K562 (cell line): ENCODE results near the gene ANKLE2. TPM values are rescaled to one million over a fixed set of nuclear protein-coding genes. Genes with fewer than 3 reads are reported as not detected.
A peak's percentile ranks its signal among the peaks of the same experiment; 100 is the strongest.

Source experiments
- ATAC-seq: fragments of 200-7000 bp; cut with Tn5 transposase; 3 replicates; pipeline ENCODE4 v1.9.1; 2020; ENCODE audit warnings: moderate library complexity
- BruUV-seq: library from RNA; stranded (reverse); fragments of 400-500 nt; replicated peaks from 2 replicates; lab custom pipeline; 2021; lab: Mats Ljungman, UMichigan
- CTCF ChIA-PET: fragments of 300-600 bp; formaldehyde crosslinking; extraction: SDS; loops from one replicate; lab custom pipeline; 2021; ENCODE audit warnings: low intra/inter-chr PET ratio; lab: Yijun Ruan, JAX
- POLR2A ChIA-PET: fragments of 300-600, 350-650 bp; sonication (Branson Sonifier 250); formaldehyde crosslinking; extraction: SDS; loops from one replicate; lab custom pipeline; 2021; ENCODE audit warnings: antibody characterized with exemption, inconsistent platforms; lab: Yijun Ruan, JAX
- DNase-seq, 4 experiments: peaks; one replicate each; pipeline versions ENCODE4 v3.0.0 to v3.0.0-alpha.2; 2011 to 2018; ENCODE audit warnings: low spot score in 3 of 4, mixed read lengths in 3 of 4; ENCODE audit errors: extremely low read depth in 1 of 4
- FAIRE-seq: peaks from 2 replicates; lab custom pipeline; 2011; peaks lifted over from hg19 to GRCh38; lab: Jason Lieb, UNC
- H2AFZ ChIP-seq: 2 replicates; pipeline ENCODE4 v1.6.0; 2011; ENCODE audit warnings: low read depth, low read length, control low read depth, inconsistent platforms
- H3K27ac ChIP-seq: fragments of 200-600 bp; 3 replicates; pipeline ENCODE4 v1.8.0; 2011; ENCODE audit warnings: low read depth, mild to moderate bottlenecking, control low read depth, inconsistent platforms, low read length, moderate library complexity, mixed read lengths; ENCODE audit errors: extremely low read depth
- H3K27me3 ChIP-seq, 2 experiments: fragments of 300-600 bp in 1 of 2; 2 replicates in 1 of 2; 3 replicates in 1 of 2; pipeline versions ENCODE4 v1.6.0 to v1.8.0; 2011; ENCODE audit warnings: inconsistent platforms in 2 of 2, low read length in 2 of 2, mild to moderate bottlenecking in 1 of 2, mixed read lengths in 1 of 2, moderate library complexity in 1 of 2; ENCODE audit not compliant: control insufficient read depth in 2 of 2, insufficient read depth in 2 of 2
- H3K36me3 ChIP-seq: fragments of 300-600 bp; 3 replicates; pipeline ENCODE4 v1.8.0; 2011; ENCODE audit warnings: mild to moderate bottlenecking, low read length, inconsistent platforms; ENCODE audit not compliant: control insufficient read depth, insufficient read depth
- H3K4me1 ChIP-seq, 2 experiments: fragments of 200-600 bp in 1 of 2; replicated peaks in 1 of 2; 2 replicates in 1 of 2; 3 replicates in 1 of 2; pipeline versions ENCODE4 v1.5.1 to v1.8.0; 2011; ENCODE audit warnings: inconsistent platforms in 2 of 2, low read length in 2 of 2, mild to moderate bottlenecking in 1 of 2, mixed read lengths in 1 of 2, moderate library complexity in 1 of 2; ENCODE audit not compliant: control insufficient read depth in 2 of 2, insufficient read depth in 2 of 2
- H3K4me2 ChIP-seq: 2 replicates; pipeline ENCODE4 v1.6.1; 2011; ENCODE audit warnings: low read length, control low read depth, inconsistent platforms, mixed read lengths; ENCODE audit not compliant: insufficient read depth
- H3K4me3 ChIP-seq: fragments of 200-600 bp; sonication (generic), shearing (Covaris generic); 2 replicates; pipeline ENCODE4 v1.5.1; 2016; ENCODE audit warnings: control low read depth, inconsistent platforms
- H3K79me2 ChIP-seq: fragments of 200-600 bp; 3 replicates; pipeline ENCODE4 v1.8.0; 2011; ENCODE audit warnings: low read length, inconsistent platforms; ENCODE audit not compliant: control insufficient read depth, insufficient read depth
- H3K9ac ChIP-seq, 2 experiments: 2 replicates each; pipeline versions ENCODE4 v1.6.0 to v1.6.1; 2011; ENCODE audit warnings: low read depth in 2 of 2, low read length in 2 of 2, control low read depth in 1 of 2, inconsistent platforms in 1 of 2, mild to moderate bottlenecking in 1 of 2, mixed read lengths in 1 of 2; ENCODE audit not compliant: insufficient read depth in 1 of 2
- H3K9me1 ChIP-seq: one replicate; pipeline ENCODE4 v1.6.0; 2011; ENCODE audit warnings: inconsistent platforms, mild to moderate bottlenecking, low read length, moderate library complexity; ENCODE audit not compliant: control insufficient read depth, insufficient read depth
- H3K9me3 ChIP-seq: replicated peaks from 2 replicates; pipeline ENCODE4 v1.5.1; 2011; ENCODE audit warnings: low read depth, low read length, inconsistent platforms; ENCODE audit not compliant: control insufficient read depth, insufficient read depth
- H4K20me1 ChIP-seq: replicated peaks from 2 replicates; pipeline ENCODE4 v1.6.1; 2011; ENCODE audit warnings: low read length, inconsistent platforms, mixed read lengths; ENCODE audit not compliant: control insufficient read depth, insufficient read depth
- ATF1 ChIP-seq, 2 experiments: fragments of 450-650 bp in 1 of 2; IDR thresholded peaks; 2 replicates each; pipeline ENCODE4 v1.6.1; 2016; ENCODE audit warnings: missing compliant biosample characterization in 1 of 2, missing genetic modification characterization in 1 of 2
- DNMT1 ChIP-seq: fragments of 450-650 bp; IDR thresholded peaks from 2 replicates; pipeline ENCODE4 v1.6.1; 2016; ENCODE audit warnings: antibody characterized with exemption, mild to moderate bottlenecking
- ETV5 ChIP-seq: sonication (generic); formaldehyde crosslinking; IDR thresholded peaks from 2 replicates; pipeline ENCODE4 v1.4.0; 2020; ENCODE audit warnings: low read depth, mild to moderate bottlenecking, missing genetic modification reagents
- NEUROD1 ChIP-seq: fragments of 150-350 bp; IDR thresholded peaks from 2 replicates; pipeline ENCODE4 v1.6.1; 2014; ENCODE audit warnings: borderline replicate concordance, low read length, low read depth; ENCODE audit not compliant: partially characterized antibody
- NFXL1 ChIP-seq: fragments of 450-650 bp; formaldehyde crosslinking; IDR thresholded peaks from 2 replicates; pipeline ENCODE4 v1.4.0; 2021; ENCODE audit warnings: mild to moderate bottlenecking
- NR3C1 ChIP-seq: sonication (generic); formaldehyde crosslinking; IDR thresholded peaks from 2 replicates; pipeline ENCODE4 v1.8.1; 2022; ENCODE audit warnings: missing genetic modification reagents
- PHF21A ChIP-seq: fragments of 450-650 bp; IDR thresholded peaks from 2 replicates; pipeline ENCODE4 v1.6.1; 2017; ENCODE audit warnings: low read depth, borderline replicate concordance
- PHF8 ChIP-seq: fragments of 200-600 bp; sonication (generic); IDR thresholded peaks from 2 replicates; pipeline ENCODE4 v1.6.1; 2012; ENCODE audit warnings: mixed run types, mild to moderate bottlenecking, inconsistent platforms, low read length, moderate library complexity, borderline replicate concordance
- POLR2AphosphoS5 ChIP-seq: IDR thresholded peaks from 2 replicates; pipeline ENCODE4 v1.6.1; 2011; ENCODE audit warnings: mild to moderate bottlenecking, low read depth, low read length, moderate library complexity; ENCODE audit not compliant: control insufficient read depth, insufficient read depth
- POLR3A ChIP-seq: IDR thresholded peaks from 2 replicates; pipeline ENCODE4 v1.6.1; 2011; ENCODE audit warnings: borderline replicate concordance, mild to moderate bottlenecking, moderate library complexity; ENCODE audit not compliant: insufficient read length, insufficient read depth; ENCODE audit errors: extremely low read depth
- TOE1 ChIP-seq, 2 experiments: fragments of 450-650 bp in 1 of 2; sonication (generic) in 1 of 2; formaldehyde crosslinking in 1 of 2; IDR thresholded peaks; 2 replicates each; pipeline versions ENCODE4 v1.7.1 to v1.8.0; 2016 to 2022; ENCODE audit warnings: borderline replicate concordance in 2 of 2, mild to moderate bottlenecking in 2 of 2, antibody characterized with exemption in 1 of 2, inconsistent platforms in 1 of 2, low read depth in 1 of 2, missing genetic modification reagents in 1 of 2, moderate library complexity in 1 of 2
- ZBED1 ChIP-seq: IDR thresholded peaks from 2 replicates; pipeline ENCODE4 v1.6.1; 2014
- ZBTB7A ChIP-seq: IDR thresholded peaks from 2 replicates; pipeline ENCODE4 v1.6.1; 2011; ENCODE audit warnings: low read depth, mild to moderate bottlenecking, low read length, moderate library complexity, borderline replicate concordance; ENCODE audit not compliant: control insufficient read depth
- ZNF140 ChIP-seq: fragments of 250-450 bp; sonication (Bioruptor Pico); IDR thresholded peaks from 2 replicates; pipeline ENCODE4 v1.8.0; 2021; ENCODE audit warnings: moderate library complexity, mild to moderate bottlenecking, inconsistent platforms
- ZNF3 ChIP-seq: fragments of 250-450 bp; sonication (Bioruptor Pico); IDR thresholded peaks from 2 replicates; pipeline ENCODE4 v1.5.0; 2021; ENCODE audit warnings: mild to moderate bottlenecking, moderate library complexity
- ZNF551 ChIP-seq: fragments of 250-450 bp; sonication (Bioruptor Pico); IDR thresholded peaks from 2 replicates; pipeline ENCODE4 v1.5.0; 2021; ENCODE audit warnings: mild to moderate bottlenecking, moderate library complexity
- ZNF586 ChIP-seq: fragments of 450-650 bp; formaldehyde crosslinking; conservative IDR thresholded peaks from 2 replicates; pipeline ENCODE4 v1.4.0; 2020; ENCODE audit warnings: mild to moderate bottlenecking, moderate library complexity
- WGBS: fragments of 100-300 bp; shearing (Covaris generic); methylation state at CpG from one replicate; pipeline ENCODE4 v1.1.6; 2016; ENCODE audit warnings: low coverage, mixed read lengths; ENCODE audit not compliant: insufficient coverage; ENCODE audit errors: missing lambda C conversion rate; 5-methylcytosine and 5-hydroxymethylcytosine counted together
- in situ Hi-C: fragments of 300-500 bp; cut with MboI; formaldehyde crosslinking; loops from 4 replicates; pipeline ENCODE4 v1.15.0; 2018; ENCODE audit warnings: inconsistent platforms, mixed read lengths
- intact Hi-C: fragments of 100-400 bp; cut with micrococcal nuclease; formaldehyde crosslinking; loops from 2 replicates; pipeline ENCODE4 v1.14.2; 2022
- polyA plus RNA-seq, 8 experiments: library from polyadenylated mRNA; depleted of rRNA in 4 of 8; stranded (reverse) in 5 of 8; unstranded in 3 of 8; fragments of >200 nt; fragmentation: Nextera tagmentation in 2 of 8; fragmentation: Illumina TruSeq in 1 of 8; extraction: Ambion mirVana in 2 of 8; extraction: Trizol in 1 of 8; gene quantifications; 2 replicates each; pipeline versions ENCODE4 v1.2.1 to v1.2.3, GENCODE V29; 2011 to 2014; ENCODE audit warnings: inconsistent platforms in 1 of 8, missing spikeins in 1 of 8
- total RNA-seq, 7 experiments: library from RNA; depleted of rRNA in 6 of 7; stranded (reverse); fragments of >200 nt in 6 of 7; fragmentation: Illumina TruSeq in 2 of 7; extraction: Trizol in 2 of 7; gene quantifications; 2 replicates each; pipeline versions ENCODE4 v1.2.1 to v1.2.3, GENCODE V29; 2011 to 2021; ENCODE audit warnings: low replicate concordance in 1 of 7
- TF ChIP-seq, protein P1 (sequence below): fragments of 250-450 bp; sonication (Bioruptor Pico); IDR thresholded peaks from 2 replicates; pipeline ENCODE4 v1.4.0; 2020; ENCODE audit warnings: borderline replicate concordance
- TF ChIP-seq, protein P2 (sequence below): sonication (generic); IDR thresholded peaks from 2 replicates; pipeline ENCODE4 v1.6.1; 2016

The ANKLE2 gene
- total and polyA plus RNA-seq, 9 of the 15 experiments (the other 6 are each of a cell fraction or from before 2014, with no cell fraction given) = 3.2 to 57.7 (median 45.6) TPM

DNA sequence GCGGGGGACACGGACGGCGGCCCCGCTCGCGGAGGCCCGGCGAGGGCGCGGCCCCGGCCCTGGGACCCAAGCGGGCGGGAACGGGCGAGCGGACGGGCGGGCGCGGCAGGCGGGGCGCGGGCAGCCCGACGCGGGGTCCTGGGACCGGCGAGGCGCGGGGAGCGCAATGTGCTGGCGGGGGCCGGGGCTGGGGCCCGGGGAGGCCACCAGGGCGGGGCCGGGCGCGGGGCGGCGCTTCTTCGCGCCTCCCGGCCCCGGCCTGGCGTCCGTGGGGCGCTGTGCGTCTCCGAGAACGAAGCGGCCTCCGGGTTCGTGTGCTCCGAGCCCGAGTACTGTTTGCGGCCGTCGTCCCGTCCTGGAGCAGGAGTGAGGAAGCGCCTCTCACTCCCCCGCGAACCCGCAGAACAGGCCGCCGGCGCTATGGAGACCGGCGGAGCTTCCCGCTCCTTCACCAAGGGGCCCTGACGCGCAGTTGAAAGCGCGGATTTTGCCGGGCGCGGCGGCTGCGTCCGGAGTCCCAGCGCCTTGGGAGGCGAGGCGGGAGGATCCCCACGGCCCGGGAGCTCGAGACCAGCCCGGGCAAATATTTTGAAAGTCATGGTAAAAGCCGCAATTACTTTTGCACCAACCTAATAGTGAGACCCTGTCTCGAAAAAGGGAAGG, 420 bp upstream of the ANKLE2 start:
- Histone ChIP-seq H3K9me3 (no peaks in the 10 kb centered on the region), H3K9ac (peak overlapping the region; percentile 94 to 97), H3K4me1 (peaks cover 35 to 73% of the 10 kb centered on the region in 2 experiments; a peak in 4 of 5 replicates), H3K79me2 (peaks cover 50% of the 10 kb centered on the region), H3K27ac (peak overlapping the region; percentile 98), H2AFZ (peak overlapping the region; percentile 99), H3K4me2 (peak overlapping the region; percentile 81), H3K36me3 (peaks cover 27% of the 10 kb centered on the region), H4K20me1 (peaks cover 14% of the 10 kb centered on the region), H3K4me3 (peak overlapping the region; percentile 84), H3K9me1 (no peaks in the 10 kb centered on the region), H3K27me3 (no peaks in the 10 kb centered on the region)
- DNase-seq (peak; percentile 91 to 95 (median 94)), FAIRE-seq (no peak), ATAC-seq (peak; percentile 91)
- under 1% methylated on average over 27 of the region's 89 CpGs for WGBS
- intact Hi-C loops (no loop called here), in situ Hi-C loops (no loop called here)
- ChIA-PET POLR2A (interaction anchor here (0.6 to 1.1 kb wide), 6 partner anchors 12 to 163 kb away, joined by 3 to 4 read pairs (median 4); no protein-coding TSS in a partner anchor), CTCF (no interaction called here)
- no TSS peak for BruUV-seq
- TF ChIP-seq ZBTB7A = peak; percentile 40; the same call in 1 of the 2 replicates
- peak; percentile 85 for TF ChIP-seq POLR2AphosphoS5
- no peak for TF ChIP-seq POLR3A
- no peak for TF ChIP-seq ATF1 (CRISPR knock-in tag; IDR thresholded peaks at IDR 0.05)
- TF ChIP-seq ATF1 (tag; IDR thresholded peaks at IDR 0.05) = peak; percentile 46; the same call in 1 of the 2 replicates
- TF ChIP-seq NR3C1 (CRISPR knock-in tag) = no peak
- 0 out of 2 replicates have a peak, but pooled peaks have one; percentile 39 for TF ChIP-seq ZBED1
- no peak for TF ChIP-seq ZNF551 (CRISPR knock-in tag)
- TF ChIP-seq TOE1 (IDR thresholded peaks at IDR 0.05; ENCODE audit: borderline replicate concordance) = peak; percentile 70; the same call in 1 of the 2 replicates
- no peak for TF ChIP-seq TOE1 (CRISPR knock-in tag; IDR thresholded peaks at IDR 0.05; ENCODE audit: borderline replicate concordance, low read depth)
- TF ChIP-seq, protein P1, sequence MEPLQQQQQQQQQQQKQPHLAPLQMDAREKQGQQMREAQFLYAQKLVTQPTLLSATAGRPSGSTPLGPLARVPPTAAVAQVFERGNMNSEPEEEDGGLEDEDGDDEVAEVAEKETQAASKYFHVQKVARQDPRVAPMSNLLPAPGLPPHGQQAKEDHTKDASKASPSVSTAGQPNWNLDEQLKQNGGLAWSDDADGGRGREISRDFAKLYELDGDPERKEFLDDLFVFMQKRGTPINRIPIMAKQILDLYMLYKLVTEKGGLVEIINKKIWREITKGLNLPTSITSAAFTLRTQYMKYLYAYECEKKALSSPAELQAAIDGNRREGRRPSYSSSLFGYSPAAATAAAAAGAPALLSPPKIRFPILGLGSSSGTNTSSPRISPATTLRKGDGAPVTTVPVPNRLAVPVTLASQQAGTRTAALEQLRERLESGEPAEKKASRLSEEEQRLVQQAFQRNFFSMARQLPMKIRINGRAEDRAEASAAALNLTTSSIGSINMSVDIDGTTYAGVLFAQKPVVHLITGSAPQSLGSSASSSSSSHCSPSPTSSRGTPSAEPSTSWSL (CRISPR knock-in tag) = no peak
- no peak; the same call in 1 of the 2 replicates for TF ChIP-seq ETV5
- TF ChIP-seq ZNF3 (CRISPR knock-in tag) = no peak
- no peak for TF ChIP-seq ZNF586 (CRISPR knock-in tag)
- TF ChIP-seq PHF8 = peak; percentile 90
- TF ChIP-seq NFXL1 (CRISPR knock-in tag) = no peak
- no peak for TF ChIP-seq ZNF140
- no peak; the same call in 1 of the 2 replicates for TF ChIP-seq PHF21A
- TF ChIP-seq, protein P2, sequence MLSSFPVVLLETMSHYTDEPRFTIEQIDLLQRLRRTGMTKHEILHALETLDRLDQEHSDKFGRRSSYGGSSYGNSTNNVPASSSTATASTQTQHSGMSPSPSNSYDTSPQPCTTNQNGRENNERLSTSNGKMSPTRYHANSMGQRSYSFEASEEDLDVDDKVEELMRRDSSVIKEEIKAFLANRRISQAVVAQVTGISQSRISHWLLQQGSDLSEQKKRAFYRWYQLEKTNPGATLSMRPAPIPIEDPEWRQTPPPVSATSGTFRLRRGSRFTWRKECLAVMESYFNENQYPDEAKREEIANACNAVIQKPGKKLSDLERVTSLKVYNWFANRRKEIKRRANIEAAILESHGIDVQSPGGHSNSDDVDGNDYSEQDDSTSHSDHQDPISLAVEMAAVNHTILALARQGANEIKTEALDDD = no peak
- TF ChIP-seq DNMT1 = 0 out of 2 replicates have a peak, but pooled peaks have one; percentile 34
- no peak for TF ChIP-seq NEUROD1
